ACC112 (cell line): ENCODE measurements around the gene RHOXF1.
"Not testable (repeated sequence)": the region's sequence is repeated elsewhere in the genome, so short reads cannot be mapped to it uniquely, and the experiment has no call there.

ENCODE experiments used
- H2AFZ ChIP-seq: fragments of 200-600 bp; sonication (generic); one replicate; pipeline ENCODE4 v1.6.0; 2017; ENCODE audit warnings: antibody characterized with exemption, low read length; ENCODE audit not compliant: unreplicated experiment
- H3K27ac ChIP-seq: fragments of 200-600 bp; sonication (generic); 2 replicates; pipeline ENCODE4 v1.5.1; 2014; ENCODE audit warnings: low read depth, mild to moderate bottlenecking, antibody characterized with exemption, low read length, moderate library complexity
- H3K27me3 ChIP-seq: fragments of 200-600 bp; sonication (generic); 2 replicates; pipeline ENCODE4 v1.6.1; 2014; ENCODE audit warnings: mild to moderate bottlenecking, antibody characterized with exemption, low read length, moderate library complexity, mixed read lengths; ENCODE audit not compliant: insufficient read depth
- H3K36me3 ChIP-seq: fragments of 200-600 bp; sonication (generic); 2 replicates; pipeline ENCODE4 v1.6.1; 2016; ENCODE audit warnings: mild to moderate bottlenecking, antibody characterized with exemption, low read length, moderate library complexity, mixed read lengths; ENCODE audit not compliant: insufficient read depth
- H3K4me1 ChIP-seq: fragments of 200-600 bp; sonication (generic); one replicate; pipeline ENCODE4 v1.6.1; 2016; ENCODE audit warnings: low read length, mixed read lengths; ENCODE audit not compliant: insufficient read depth, unreplicated experiment, control insufficient read depth
- H3K4me3 ChIP-seq: fragments of 200-600 bp; sonication (generic); 2 replicates; pipeline ENCODE4 v1.5.1; 2014; ENCODE audit warnings: mild to moderate bottlenecking, low read depth, low read length
- H3K79me2 ChIP-seq: fragments of 200-600 bp; sonication (generic); one replicate; pipeline ENCODE4 v1.6.0; 2016; ENCODE audit warnings: low read length; ENCODE audit not compliant: control insufficient read depth, unreplicated experiment, insufficient read depth

The RHOXF1 gene

GRCh38 chrX:120085553-120086185 lies 30.0 kb downstream of the RHOXF1 start:
- H3K27me3 ChIP-seq, H3K79me2 ChIP-seq, H3K36me3 ChIP-seq, H2AFZ ChIP-seq, H3K4me1 ChIP-seq, H3K4me3 ChIP-seq, H3K27ac ChIP-seq: not testable (repeated sequence)

- not testable (repeated sequence) for H3K36me3 ChIP-seq, H3K4me1 ChIP-seq, H3K27ac ChIP-seq, H3K4me3 ChIP-seq, H3K27me3 ChIP-seq, H3K79me2 ChIP-seq, H2AFZ ChIP-seq
Measured at GRCh38 chrX:120077590-120077989, 38.1 kb downstream of the RHOXF1 start, which contains the start of gene RHOXF2B. Gene RHOXF2B, minus strand, starts transcription at chrX:120077690. Its CDS starts 138 bp downstream, at chrX:120077552.

GRCh38 chrX:120066169-120066568 lies 49.5 kb downstream of the RHOXF1 start:
- not testable (repeated sequence) for H3K27ac ChIP-seq, H3K36me3 ChIP-seq, H3K4me1 ChIP-seq, H3K27me3 ChIP-seq, H2AFZ ChIP-seq, H3K4me3 ChIP-seq, H3K79me2 ChIP-seq
